ENCODE results near the gene ENTPD7. TPM values are rescaled to one million over a fixed set of nuclear protein-coding genes. Genes with fewer than 3 reads are reported as not detected.

ENTPD7 gene, protein sequence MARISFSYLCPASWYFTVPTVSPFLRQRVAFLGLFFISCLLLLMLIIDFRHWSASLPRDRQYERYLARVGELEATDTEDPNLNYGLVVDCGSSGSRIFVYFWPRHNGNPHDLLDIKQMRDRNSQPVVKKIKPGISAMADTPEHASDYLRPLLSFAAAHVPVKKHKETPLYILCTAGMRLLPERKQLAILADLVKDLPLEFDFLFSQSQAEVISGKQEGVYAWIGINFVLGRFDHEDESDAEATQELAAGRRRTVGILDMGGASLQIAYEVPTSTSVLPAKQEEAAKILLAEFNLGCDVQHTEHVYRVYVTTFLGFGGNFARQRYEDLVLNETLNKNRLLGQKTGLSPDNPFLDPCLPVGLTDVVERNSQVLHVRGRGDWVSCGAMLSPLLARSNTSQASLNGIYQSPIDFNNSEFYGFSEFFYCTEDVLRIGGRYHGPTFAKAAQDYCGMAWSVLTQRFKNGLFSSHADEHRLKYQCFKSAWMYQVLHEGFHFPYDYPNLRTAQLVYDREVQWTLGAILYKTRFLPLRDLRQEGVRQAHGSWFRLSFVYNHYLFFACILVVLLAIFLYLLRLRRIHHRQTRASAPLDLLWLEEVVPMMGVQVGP
- 16.5 TPM for total RNA-seq (ENCODE audit: unreplicated experiment)
- long read RNA-seq, partial matches to known transcripts: 0 of 5 reads
- long read RNA-seq, other reads (novel, unspliced or antisense): 1 of 5 reads

DNA sequence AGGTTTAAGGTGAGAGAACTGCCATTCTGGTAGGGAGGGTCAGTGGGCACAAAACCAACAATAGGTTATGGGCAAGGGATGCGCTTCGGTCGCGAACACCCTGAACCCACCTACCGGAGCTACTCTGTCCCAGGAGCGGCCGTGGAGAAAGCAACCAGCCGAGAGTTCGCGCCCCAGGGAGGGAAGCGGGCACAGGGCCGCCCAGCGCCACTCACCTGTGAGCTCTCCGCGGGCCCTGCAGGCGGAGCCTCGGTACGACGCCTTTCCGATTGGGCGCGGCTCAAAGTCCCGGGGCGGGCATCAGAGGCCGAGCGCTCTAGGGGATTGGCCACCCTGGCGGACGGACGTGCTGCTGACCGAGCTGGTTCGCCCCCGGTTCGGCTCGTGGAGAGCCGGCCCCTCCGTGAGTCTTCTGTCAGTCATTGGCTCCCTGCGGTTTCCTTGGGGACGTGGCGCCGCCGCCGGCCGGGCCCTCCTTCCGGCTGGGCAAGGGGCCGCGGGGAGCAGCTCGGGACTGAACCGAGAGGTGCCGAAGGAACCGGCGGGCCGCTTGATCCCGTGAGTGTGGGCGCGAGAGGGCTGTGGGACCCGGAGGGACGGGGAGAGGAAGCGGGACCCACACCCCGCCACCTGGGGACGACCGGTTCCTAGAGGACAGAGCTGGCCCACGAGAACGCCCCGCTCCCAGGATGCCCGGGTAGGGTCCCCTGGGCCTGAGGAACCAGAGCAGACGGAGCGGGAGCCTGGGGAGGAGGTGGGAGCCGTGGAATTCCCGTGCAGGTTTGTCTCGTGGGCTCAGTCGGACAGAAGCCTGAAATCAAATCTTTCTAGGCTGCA is at the start of gene ENTPD7:
ENTPD7 (plus strand) TSS at position 479 of the 837 bp plus-strand sequence. CDS start 448 bp downstream, outside the sequence.
- peaks cover 8% of the 10 kb centered on the region for H3K36me3 Mint-ChIP-seq (ENCODE audit: low read depth, unreplicated experiment)
- H3K27ac Mint-ChIP-seq (ENCODE audit: unreplicated experiment): peak within 1 kb of the TSS; percentile 74

DNA sequence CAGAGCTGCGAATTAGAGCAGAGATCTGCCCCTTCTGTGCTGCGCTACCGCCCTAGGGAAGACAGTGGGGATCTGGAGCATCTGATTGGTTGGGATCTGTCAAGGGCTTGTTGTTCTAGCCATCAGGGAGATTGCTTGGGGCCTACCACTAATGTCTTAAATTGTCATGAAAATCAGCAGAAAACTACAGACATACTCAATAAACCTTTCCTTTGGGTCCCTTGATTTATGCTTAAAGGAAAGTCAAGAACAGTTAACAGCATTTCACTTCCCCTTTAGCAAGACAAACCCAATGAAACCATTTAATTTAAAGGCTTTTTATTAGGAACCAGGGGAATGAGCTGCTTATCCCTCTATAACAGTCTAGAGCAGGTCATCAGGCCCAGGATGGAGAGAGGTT is 49.1 kb upstream of the ENTPD7 start:
- no peaks in the 10 kb centered on the region for H3K4me1 Mint-ChIP-seq (ENCODE audit: unreplicated experiment)
- H3K36me3 Mint-ChIP-seq (ENCODE audit: low read depth, unreplicated experiment): peaks cover 16% of the 10 kb centered on the region
- no peak for DNase-seq (ENCODE audit: low spot score)
- no peak overlapping the region for H3K27ac Mint-ChIP-seq (ENCODE audit: unreplicated experiment)
- H3K9me3 Mint-ChIP-seq (ENCODE audit: unreplicated experiment): no peaks in the 10 kb centered on the region
- TF ChIP-seq, protein P1, sequence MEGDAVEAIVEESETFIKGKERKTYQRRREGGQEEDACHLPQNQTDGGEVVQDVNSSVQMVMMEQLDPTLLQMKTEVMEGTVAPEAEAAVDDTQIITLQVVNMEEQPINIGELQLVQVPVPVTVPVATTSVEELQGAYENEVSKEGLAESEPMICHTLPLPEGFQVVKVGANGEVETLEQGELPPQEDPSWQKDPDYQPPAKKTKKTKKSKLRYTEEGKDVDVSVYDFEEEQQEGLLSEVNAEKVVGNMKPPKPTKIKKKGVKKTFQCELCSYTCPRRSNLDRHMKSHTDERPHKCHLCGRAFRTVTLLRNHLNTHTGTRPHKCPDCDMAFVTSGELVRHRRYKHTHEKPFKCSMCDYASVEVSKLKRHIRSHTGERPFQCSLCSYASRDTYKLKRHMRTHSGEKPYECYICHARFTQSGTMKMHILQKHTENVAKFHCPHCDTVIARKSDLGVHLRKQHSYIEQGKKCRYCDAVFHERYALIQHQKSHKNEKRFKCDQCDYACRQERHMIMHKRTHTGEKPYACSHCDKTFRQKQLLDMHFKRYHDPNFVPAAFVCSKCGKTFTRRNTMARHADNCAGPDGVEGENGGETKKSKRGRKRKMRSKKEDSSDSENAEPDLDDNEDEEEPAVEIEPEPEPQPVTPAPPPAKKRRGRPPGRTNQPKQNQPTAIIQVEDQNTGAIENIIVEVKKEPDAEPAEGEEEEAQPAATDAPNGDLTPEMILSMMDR (IDR thresholded peaks at IDR 0.05; ENCODE audit: unreplicated experiment): no peak
- no peak overlapping the region for H3K4me3 Mint-ChIP-seq (ENCODE audit: unreplicated experiment)
- no peaks in the 10 kb centered on the region for H3K27me3 Mint-ChIP-seq (ENCODE audit: unreplicated experiment)

More for the DNA sequence above, at the start of gene ENTPD7:
- peaks cover 15% of the 10 kb centered on the region for H3K4me1 Mint-ChIP-seq (ENCODE audit: unreplicated experiment)
- H3K27me3 Mint-ChIP-seq (ENCODE audit: unreplicated experiment): no peaks in the 10 kb centered on the region
- H3K9me3 Mint-ChIP-seq (ENCODE audit: unreplicated experiment): no peaks in the 10 kb centered on the region
- peak; percentile 93 for DNase-seq (ENCODE audit: low spot score)
- peak within 1 kb of the TSS; percentile 98 for H3K4me3 Mint-ChIP-seq (ENCODE audit: unreplicated experiment)
- TF ChIP-seq, protein P1 (IDR thresholded peaks at IDR 0.05; ENCODE audit: unreplicated experiment): peak; percentile 21

DNA sequence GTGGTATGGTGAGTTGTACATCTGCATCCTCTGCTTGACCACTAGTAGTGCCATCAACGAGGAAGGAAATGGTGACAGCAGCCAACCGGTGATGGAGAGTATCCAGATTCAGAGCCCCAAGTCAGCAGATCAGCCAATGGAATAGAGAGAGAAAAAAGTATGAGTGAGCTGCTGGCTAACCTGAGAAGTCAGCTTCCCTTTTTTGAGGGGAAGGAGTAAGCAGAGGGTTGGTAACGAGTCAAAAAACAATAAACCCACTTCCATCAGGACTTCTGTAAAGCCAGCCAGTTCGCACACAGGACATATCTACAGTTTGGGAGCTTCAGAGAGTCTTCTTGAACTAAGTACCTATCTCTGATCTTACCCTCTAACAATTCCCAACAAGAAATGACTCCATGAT is 48.0 kb upstream of the ENTPD7 start:
- Mint-ChIP-seq H3K4me3 (ENCODE audit: unreplicated experiment) (no peak overlapping the region), H3K36me3 (ENCODE audit: low read depth, unreplicated experiment) (peaks cover 16% of the 10 kb centered on the region), H3K4me1 (ENCODE audit: unreplicated experiment) (no peaks in the 10 kb centered on the region), H3K27ac (ENCODE audit: unreplicated experiment) (no peak overlapping the region), H3K9me3 (ENCODE audit: unreplicated experiment) (no peaks in the 10 kb centered on the region), H3K27me3 (ENCODE audit: unreplicated experiment) (no peaks in the 10 kb centered on the region)
- no peak for DNase-seq (ENCODE audit: low spot score)
- TF ChIP-seq, protein P1 (IDR thresholded peaks at IDR 0.05; ENCODE audit: unreplicated experiment): no peak

DNA sequence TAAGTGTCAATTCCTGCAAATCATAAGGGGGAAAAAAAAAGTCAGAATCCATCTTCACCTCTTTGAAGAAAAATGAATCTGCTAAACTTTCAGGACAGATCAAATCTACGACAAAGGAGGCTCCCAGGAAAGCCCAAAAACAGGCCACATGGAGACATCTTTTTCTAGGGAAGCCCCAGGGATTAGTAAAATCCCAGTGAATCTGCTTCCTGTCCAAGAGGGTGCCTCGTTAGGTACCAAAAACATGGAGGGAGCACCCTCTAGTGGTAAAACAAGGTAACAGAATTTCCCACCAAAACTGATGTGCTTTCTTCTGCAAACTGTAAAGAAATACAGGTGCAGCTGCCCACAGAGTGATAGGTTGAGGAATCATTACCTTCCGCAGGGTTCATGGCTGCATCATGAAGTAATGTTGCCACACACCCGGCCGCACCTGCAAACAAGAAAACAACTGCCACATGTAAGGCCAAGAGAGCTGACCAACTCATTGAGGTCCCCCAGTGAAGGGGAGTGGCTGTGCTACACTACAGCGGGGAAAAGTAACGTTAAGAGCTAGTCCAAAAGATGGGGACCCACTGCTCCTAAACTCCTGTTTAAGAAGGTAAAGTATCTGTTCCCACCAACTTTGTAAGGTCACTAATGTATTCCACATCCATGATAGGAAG is 47.0 kb upstream of the ENTPD7 start:
- TF ChIP-seq, protein P1 (IDR thresholded peaks at IDR 0.05; ENCODE audit: unreplicated experiment): peak; percentile 83
- Mint-ChIP-seq H3K4me3 (ENCODE audit: unreplicated experiment) (no peak overlapping the region), H3K27ac (ENCODE audit: unreplicated experiment) (no peak overlapping the region), H3K4me1 (ENCODE audit: unreplicated experiment) (no peaks in the 10 kb centered on the region), H3K9me3 (ENCODE audit: unreplicated experiment) (no peaks in the 10 kb centered on the region), H3K36me3 (ENCODE audit: low read depth, unreplicated experiment) (peaks cover 16% of the 10 kb centered on the region), H3K27me3 (ENCODE audit: unreplicated experiment) (no peaks in the 10 kb centered on the region)
- peak; percentile 60 for DNase-seq (ENCODE audit: low spot score)

Measured in endothelial cell (in vitro differentiated cells).